ENCODE data around the gene ECT2L. TPM values are rescaled to one million over a fixed set of nuclear protein-coding genes. Genes with fewer than 3 reads are reported as not detected.

The ECT2L gene
- total RNA-seq, 4 donors from 2014 or later: 0.13 to 0.56 (median 0.23) TPM; not detected in 1

DNA sequence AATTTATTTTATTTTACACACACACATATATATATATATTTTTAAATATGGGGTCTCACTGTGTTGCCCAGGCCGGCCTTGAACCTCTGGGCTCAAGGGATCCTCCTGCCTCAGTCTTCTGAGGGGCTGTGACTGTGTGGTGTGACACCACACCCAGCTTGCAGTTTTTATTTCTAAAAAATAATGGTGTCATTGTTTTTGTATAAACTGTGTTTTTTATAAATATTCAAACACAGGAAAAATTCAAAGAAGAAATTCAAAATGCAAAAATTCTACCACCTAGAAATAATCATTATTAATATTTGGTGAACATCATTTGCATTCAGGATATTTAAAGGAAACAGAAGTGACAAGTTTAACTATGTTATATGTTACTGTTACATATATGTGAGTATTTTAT is 19.2 kb upstream of the ECT2L start:
- H3K27me3 ChIP-seq: no peaks in the 10 kb centered on the region
- H3K27ac ChIP-seq: no peak overlapping the region
- TF ChIP-seq, protein P1, sequence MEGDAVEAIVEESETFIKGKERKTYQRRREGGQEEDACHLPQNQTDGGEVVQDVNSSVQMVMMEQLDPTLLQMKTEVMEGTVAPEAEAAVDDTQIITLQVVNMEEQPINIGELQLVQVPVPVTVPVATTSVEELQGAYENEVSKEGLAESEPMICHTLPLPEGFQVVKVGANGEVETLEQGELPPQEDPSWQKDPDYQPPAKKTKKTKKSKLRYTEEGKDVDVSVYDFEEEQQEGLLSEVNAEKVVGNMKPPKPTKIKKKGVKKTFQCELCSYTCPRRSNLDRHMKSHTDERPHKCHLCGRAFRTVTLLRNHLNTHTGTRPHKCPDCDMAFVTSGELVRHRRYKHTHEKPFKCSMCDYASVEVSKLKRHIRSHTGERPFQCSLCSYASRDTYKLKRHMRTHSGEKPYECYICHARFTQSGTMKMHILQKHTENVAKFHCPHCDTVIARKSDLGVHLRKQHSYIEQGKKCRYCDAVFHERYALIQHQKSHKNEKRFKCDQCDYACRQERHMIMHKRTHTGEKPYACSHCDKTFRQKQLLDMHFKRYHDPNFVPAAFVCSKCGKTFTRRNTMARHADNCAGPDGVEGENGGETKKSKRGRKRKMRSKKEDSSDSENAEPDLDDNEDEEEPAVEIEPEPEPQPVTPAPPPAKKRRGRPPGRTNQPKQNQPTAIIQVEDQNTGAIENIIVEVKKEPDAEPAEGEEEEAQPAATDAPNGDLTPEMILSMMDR (IDR thresholded peaks at IDR 0.05): no peak
- TF ChIP-seq EP300 (IDR thresholded peaks at IDR 0.05) (no peak), POLR2A (IDR thresholded peaks at IDR 0.05) (no peak), POLR2AphosphoS5 (IDR thresholded peaks at IDR 0.05) (no peak)
- H3K4me3 ChIP-seq: no peak overlapping the region
- DNase-seq (ENCODE audit: low spot score in 2 of 2): no peak
- 91% methylated on average over 1 of the region's 1 CpG for WGBS
- peaks cover 22% of the 10 kb centered on the region for H3K4me1 ChIP-seq
- H3K36me3 ChIP-seq: peaks cover 36% of the 10 kb centered on the region
- no peaks in the 10 kb centered on the region for H3K9me3 ChIP-seq

DNA sequence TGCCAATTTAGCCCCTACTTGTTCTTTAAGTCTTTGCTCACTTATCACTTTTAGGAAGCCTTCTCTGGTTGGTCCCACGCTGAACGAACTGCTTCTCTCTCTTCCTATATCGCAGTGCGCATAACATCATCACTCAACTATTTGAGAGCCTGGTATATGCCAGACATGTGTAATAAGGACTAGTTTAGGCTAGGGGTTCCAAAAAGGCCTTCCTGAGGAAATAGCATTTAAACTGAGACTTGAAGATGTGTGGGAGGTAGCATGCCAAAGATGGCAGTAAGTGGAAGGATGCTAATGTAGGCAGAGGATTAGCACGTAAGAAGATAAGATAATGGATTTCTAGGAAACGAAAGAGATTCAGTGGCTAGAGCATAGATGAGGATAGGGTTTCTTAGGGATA is 17.6 kb upstream of the ECT2L start:
- H3K36me3 ChIP-seq: peaks cover 43% of the 10 kb centered on the region
- no peaks in the 10 kb centered on the region for H3K9me3 ChIP-seq
- H3K27me3 ChIP-seq: no peaks in the 10 kb centered on the region
- no peak overlapping the region for H3K27ac ChIP-seq
- no peak for DNase-seq (ENCODE audit: low spot score in 2 of 2)
- WGBS: 94% methylated on average over 6 of the region's 6 CpGs
- no peak for TF ChIP-seq POLR2A (IDR thresholded peaks at IDR 0.05)
- no peak for TF ChIP-seq POLR2AphosphoS5 (IDR thresholded peaks at IDR 0.05)
- TF ChIP-seq, protein P1 (IDR thresholded peaks at IDR 0.05): no peak
- no peak for TF ChIP-seq EP300 (IDR thresholded peaks at IDR 0.05)
- H3K4me1 ChIP-seq: peaks cover 15% of the 10 kb centered on the region
- no peak overlapping the region for H3K4me3 ChIP-seq

DNA sequence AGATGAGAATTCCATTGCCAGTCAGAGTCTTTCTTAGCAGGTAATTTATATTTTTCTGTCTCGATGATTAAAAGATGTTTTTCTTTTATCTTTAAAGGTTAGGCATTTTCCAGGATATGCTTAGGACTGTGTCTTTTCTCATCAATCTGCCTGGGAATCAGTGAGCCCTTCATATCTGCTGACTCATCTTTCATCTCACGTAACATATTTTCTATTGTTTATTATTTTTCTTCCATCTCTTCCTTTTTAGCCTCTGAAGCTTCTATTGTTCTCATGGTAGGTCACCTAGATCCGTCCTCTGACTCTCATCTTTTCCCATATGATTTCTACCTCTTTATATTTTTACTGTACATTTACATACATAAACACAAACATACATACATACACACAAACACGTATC is 13.6 kb upstream of the ECT2L start:
- Histone ChIP-seq H3K4me1 (no peaks in the 10 kb centered on the region), H3K36me3 (peaks cover 54% of the 10 kb centered on the region), H3K9me3 (no peaks in the 10 kb centered on the region), H3K27me3 (no peaks in the 10 kb centered on the region), H3K27ac (no peak overlapping the region), H3K4me3 (no peak overlapping the region)
- DNase-seq (ENCODE audit: low spot score in 2 of 2): no peak
- TF ChIP-seq, protein P1 (IDR thresholded peaks at IDR 0.05): no peak
- TF ChIP-seq EP300 (IDR thresholded peaks at IDR 0.05): no peak
- TF ChIP-seq POLR2AphosphoS5 (IDR thresholded peaks at IDR 0.05): no peak
- no peak for TF ChIP-seq POLR2A (IDR thresholded peaks at IDR 0.05)
- whole genome bisulfite sequencing: 85% methylated on average over 4 of the region's 4 CpGs

DNA sequence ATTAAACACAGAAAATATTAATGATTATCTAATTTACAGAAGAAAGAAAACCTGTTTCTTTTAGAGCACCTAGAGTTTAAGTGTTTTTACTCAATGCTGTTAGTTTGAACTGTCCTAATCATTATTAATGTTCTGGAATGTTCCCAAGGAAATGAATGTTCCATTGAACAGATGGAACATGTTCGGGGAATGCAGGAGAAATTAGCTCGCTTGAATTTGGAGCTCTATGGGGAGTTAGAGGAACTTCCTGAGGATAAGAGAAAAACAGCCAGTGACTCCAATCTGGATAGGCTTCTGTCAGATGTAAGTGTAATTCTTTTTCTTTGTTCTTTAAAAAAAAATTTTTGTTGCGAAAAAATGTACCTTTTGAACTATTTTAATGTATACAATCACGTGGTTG is 10.8 kb upstream of the ECT2L start:
- TF ChIP-seq POLR2A (IDR thresholded peaks at IDR 0.05) (no peak), POLR2AphosphoS5 (IDR thresholded peaks at IDR 0.05) (no peak), EP300 (IDR thresholded peaks at IDR 0.05) (no peak)
- TF ChIP-seq, protein P1 (IDR thresholded peaks at IDR 0.05): no peak
- peaks cover 55% of the 10 kb centered on the region for H3K36me3 ChIP-seq

DNA sequence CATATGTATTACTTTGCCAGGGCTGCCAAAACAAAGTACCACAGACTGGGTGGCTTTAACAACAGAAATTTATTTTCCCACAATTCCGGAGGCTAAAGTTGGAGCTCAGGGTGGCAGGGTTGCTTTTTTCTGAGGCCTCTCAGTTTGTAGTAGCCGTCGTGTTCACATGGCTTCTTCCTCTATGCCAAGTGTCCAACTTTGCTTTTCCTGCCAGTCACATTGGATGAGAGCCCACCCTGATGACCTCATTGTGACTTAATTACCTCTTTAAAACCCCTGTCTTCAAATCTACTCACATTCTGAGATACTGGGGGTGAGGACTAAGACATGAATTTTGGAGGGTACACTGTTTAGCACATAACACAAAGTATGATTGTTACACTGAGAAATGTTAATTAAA is 9.9 kb upstream of the ECT2L start:
- Histone ChIP-seq H3K4me3 (no peak overlapping the region), H3K36me3 (peaks cover 58% of the 10 kb centered on the region), H3K4me1 (no peaks in the 10 kb centered on the region), H3K27ac (no peak overlapping the region), H3K9me3 (no peaks in the 10 kb centered on the region), H3K27me3 (no peaks in the 10 kb centered on the region)
- DNase-seq (ENCODE audit: low spot score in 2 of 2): no peak
- 71% methylated on average over 3 of the region's 3 CpGs for WGBS
- no peak for TF ChIP-seq POLR2A (IDR thresholded peaks at IDR 0.05)
- no peak for TF ChIP-seq EP300 (IDR thresholded peaks at IDR 0.05)
- no peak for TF ChIP-seq POLR2AphosphoS5 (IDR thresholded peaks at IDR 0.05)
- TF ChIP-seq, protein P1 (IDR thresholded peaks at IDR 0.05): no peak

More for the DNA sequence above, 10.8 kb upstream of the ECT2L start:
- Histone ChIP-seq H3K9me3 (no peaks in the 10 kb centered on the region), H3K27ac (no peak overlapping the region), H3K4me3 (no peak overlapping the region), H3K27me3 (no peaks in the 10 kb centered on the region), H3K4me1 (no peaks in the 10 kb centered on the region)
- WGBS: 80% methylated on average over 4 of the region's 4 CpGs
- no peak for DNase-seq (ENCODE audit: low spot score in 2 of 2)

Data from suprapubic skin (tissue), 4 donors.